Astrocyte of the spinal cord (primary cell): ENCODE measurements around the gene URB1.
A peak's percentile ranks its signal among the peaks of the same experiment; 100 is the strongest.
"Not testable (repeated sequence)": the region's sequence is repeated elsewhere in the genome, so short reads cannot be mapped to it uniquely, and the experiment has no call there.

Experiments
- DNase-seq: peaks from one replicate; pipeline ENCODE4 v3.0.0; 2011; ENCODE audit warnings: low read depth, low spot score
- H3K4me3 ChIP-seq: 2 replicates; pipeline ENCODE4 v1.5.1; 2011; ENCODE audit warnings: low read depth, mild to moderate bottlenecking, low read length, moderate library complexity
- CTCF ChIP-seq: IDR thresholded peaks from 2 replicates; pipeline ENCODE4 v1.5.1; 2012; ENCODE audit warnings: low read depth, mild to moderate bottlenecking, low read length, inconsistent platforms
- in situ Hi-C: cut with HindIII; loops from 2 replicates; pipeline ENCODE4 v1.10.0; 2017; ENCODE audit warnings: low sequenced_read_pairs

URB1 gene

GRCh38 chr21:32392880-32393676 lies at the start of gene URB1:
URB1 (minus strand) TSS chr21:32393012; CDS start chr21:32392910, 102 bp downstream.
- peak within 1 kb of the TSS; percentile 86 for H3K4me3 ChIP-seq
- TF ChIP-seq CTCF, result no peak
- peak; percentile 82 for DNase-seq
- in situ Hi-C loops, result no loop called here

GRCh38 chr21:32437729-32438128 lies 44.9 kb upstream of the URB1 start:
- in situ Hi-C loops, result no loop called here
- TF ChIP-seq CTCF, result no peak
- H3K4me3 ChIP-seq, result no peak overlapping the region
- no peak for DNase-seq

DNA sequence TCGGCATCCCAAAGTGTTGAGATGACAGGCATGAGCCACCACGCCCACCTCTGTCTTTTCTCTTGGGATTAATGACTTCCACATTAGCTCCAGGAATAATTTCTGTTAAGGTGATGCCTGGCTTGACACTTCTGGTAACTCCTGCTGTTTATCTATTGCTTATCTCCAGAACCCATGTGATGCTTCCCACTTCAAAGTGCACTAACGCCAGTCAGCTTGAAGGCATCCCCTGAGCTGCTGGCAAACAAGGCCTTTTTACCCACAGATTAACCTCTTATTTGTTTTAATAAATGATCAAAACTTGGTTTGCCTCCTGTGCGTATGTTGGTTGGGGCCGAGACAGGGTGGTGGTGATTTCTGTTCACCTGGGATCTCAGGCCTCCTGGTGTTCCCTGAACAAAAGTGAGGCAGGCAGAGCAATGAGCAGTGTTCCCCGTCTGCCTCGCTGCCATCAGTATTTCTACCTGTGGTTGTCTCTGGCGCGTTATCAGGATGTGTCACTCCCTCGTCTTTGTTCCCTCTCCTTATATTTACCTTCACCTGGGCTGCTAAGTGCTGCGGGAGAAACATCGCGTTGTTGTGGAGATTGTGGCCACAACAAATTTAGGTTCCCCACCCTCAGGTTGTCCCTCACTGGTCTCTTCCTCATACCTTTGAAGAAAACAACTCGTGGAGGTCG lies 40.3 kb upstream of the URB1 start:
- H3K4me3 ChIP-seq, in situ Hi-C loops, DNase-seq: not testable (repeated sequence)

GRCh38 chr21:32427958-32428623 lies 35.3 kb upstream of the URB1 start:
- no peak for TF ChIP-seq CTCF

GRCh38 chr21:32426592-32427051 lies 33.8 kb upstream of the URB1 start:
- no peak for TF ChIP-seq CTCF
- H3K4me3 ChIP-seq, result no peak overlapping the region
- DNase-seq, result peak; percentile 78
- in situ Hi-C loops, result no loop called here

More at GRCh38 chr21:32427958-32428623, 35.3 kb upstream of the URB1 start:
- H3K4me3 ChIP-seq, result no peak overlapping the region
- no peak for DNase-seq
- in situ Hi-C loops, result no loop called here

GRCh38 chr21:32426066-32426465 lies 33.3 kb upstream of the URB1 start:
- in situ Hi-C loops, result no loop called here
- no peak overlapping the region for H3K4me3 ChIP-seq
- DNase-seq, result no peak
- TF ChIP-seq CTCF, result no peak

DNA sequence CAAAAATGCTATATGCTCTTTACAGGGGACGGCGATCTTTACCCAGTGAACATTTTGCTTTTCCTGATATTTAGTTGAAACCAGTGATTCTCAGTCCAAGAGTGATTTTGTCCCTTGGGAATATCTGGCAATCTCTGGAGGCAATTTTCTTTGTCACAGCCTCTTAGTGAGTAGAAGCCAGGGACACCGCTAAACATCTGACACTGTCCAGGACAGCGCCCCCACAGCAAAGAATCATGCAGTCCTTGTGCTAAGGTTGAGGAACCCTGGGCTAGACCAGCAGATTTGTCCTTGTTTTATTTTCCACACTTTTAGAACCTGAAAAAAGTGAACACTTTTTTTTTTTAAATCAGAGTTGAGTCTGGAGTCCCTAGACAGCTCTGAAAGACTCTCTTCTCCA lies 32.8 kb upstream of the URB1 start:
- no peak for TF ChIP-seq CTCF
- in situ Hi-C loops, result no loop called here
- H3K4me3 ChIP-seq, result no peak overlapping the region
- DNase-seq, result no peak
